ENCODE results near the gene EEF2K. TPM values are rescaled to one million over a fixed set of nuclear protein-coding genes. Genes with fewer than 3 reads are reported as not detected.

EEF2K gene
- total and polyA plus RNA-seq, 2 of the 13 experiments (the other 11 are each of a cell fraction or from before 2014, with no cell fraction given), result 22.0 to 23.8 TPM

DNA sequence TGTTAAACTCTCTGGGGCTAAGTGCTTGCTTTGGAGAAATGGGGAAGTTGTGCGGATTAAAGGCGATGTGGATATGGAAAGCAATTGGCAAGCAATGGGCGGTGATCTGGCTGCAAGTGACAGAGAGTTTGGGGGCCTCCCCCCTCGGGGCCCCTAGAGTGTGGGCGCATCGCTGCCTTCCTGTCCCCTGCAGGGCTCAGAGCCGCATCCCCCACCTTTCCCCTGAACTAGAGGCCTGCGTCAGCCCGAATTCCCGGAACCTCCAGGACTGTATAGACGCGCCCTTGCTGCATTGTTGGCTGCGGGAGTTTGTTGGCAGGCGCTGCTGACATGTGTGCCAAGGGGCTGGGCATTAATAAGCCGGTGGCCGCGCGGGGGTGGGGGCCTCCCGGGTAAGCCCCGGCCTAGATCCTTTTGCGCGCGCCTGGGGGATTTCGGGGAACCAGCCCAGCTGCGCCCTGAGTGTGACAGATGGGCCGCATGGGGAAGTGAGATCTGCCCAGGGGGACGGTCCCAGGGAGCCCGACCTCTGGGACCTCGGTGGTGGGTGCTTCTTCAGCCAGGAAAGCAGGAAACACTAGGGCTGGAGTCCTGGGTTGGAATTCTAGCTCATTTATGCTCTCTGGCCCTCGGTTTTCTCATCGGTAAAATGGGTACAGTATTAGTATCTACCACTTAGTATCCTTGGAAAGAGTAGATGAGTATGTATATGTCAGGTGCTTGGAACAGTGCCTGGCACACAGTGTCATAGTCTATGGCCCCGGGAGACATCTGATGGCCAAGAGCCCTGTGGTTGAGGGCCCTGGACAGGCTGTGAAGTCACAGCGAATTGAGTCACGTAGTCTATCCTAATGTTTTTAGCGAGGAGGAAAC is 1.0 kb downstream of the EEF2K start (continued):
- TF ChIP-seq SNAPC4 (CRISPR knock-in tag; IDR thresholded peaks at IDR 0.05) (0 out of 2 replicates have a peak, but pooled peaks have one; percentile 61), KDM5B (CRISPR knock-in tag; IDR thresholded peaks at IDR 0.05; ENCODE audit: borderline replicate concordance) (0 out of 2 replicates have a peak, but pooled peaks have one; percentile 2), ZNF274 (CRISPR knock-in tag; IDR thresholded peaks at IDR 0.05) (peak; percentile 18), BCL3 (CRISPR knock-in tag; IDR thresholded peaks at IDR 0.05) (0 out of 2 replicates have a peak, but pooled peaks have one; percentile 45), NFRKB (IDR thresholded peaks at IDR 0.05) (no peak), HIC2 (CRISPR knock-in tag; IDR thresholded peaks at IDR 0.05; ENCODE audit: low read depth) (peak; percentile 66; the same call in 1 of the 2 replicates), ZSCAN30 (CRISPR knock-in tag; IDR thresholded peaks at IDR 0.05) (no peak), ZNF749 (CRISPR knock-in tag; IDR thresholded peaks at IDR 0.05; ENCODE audit: borderline replicate concordance) (0 out of 2 replicates have a peak, but pooled peaks have one; percentile 32), GFI1 (CRISPR knock-in tag; IDR thresholded peaks at IDR 0.05; ENCODE audit: borderline replicate concordance) (no peak), TMF1 (CRISPR knock-in tag; IDR thresholded peaks at IDR 0.05; ENCODE audit: low read depth) (0 out of 2 replicates have a peak, but pooled peaks have one; percentile 22), ZNF441 (CRISPR knock-in tag; IDR thresholded peaks at IDR 0.05; ENCODE audit: borderline replicate concordance) (0 out of 2 replicates have a peak, but pooled peaks have one; percentile 31), YEATS4 (CRISPR knock-in tag; IDR thresholded peaks at IDR 0.05; ENCODE audit: borderline replicate concordance) (no peak)
- TF ChIP-seq, protein P1, sequence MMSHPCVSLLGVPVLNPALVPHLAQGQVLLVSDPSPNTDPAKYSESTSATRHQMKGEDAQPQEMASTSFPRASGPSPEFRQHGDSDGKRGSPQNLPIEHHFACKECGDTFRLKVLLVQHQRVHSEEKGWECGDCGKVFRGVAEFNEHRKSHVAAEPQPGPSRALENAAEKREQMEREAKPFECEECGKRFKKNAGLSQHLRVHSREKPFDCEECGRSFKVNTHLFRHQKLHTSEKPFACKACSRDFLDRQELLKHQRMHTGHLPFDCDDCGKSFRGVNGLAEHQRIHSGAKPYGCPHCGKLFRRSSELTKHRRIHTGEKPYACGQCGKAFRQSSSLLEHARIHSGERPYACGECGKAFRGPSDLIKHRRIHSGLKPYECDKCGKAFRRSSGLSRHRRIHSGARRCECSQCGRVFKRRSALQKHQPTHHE (CRISPR knock-in tag; IDR thresholded peaks at IDR 0.05; ENCODE audit: borderline replicate concordance), result 0 out of 2 replicates have a peak, but pooled peaks have one; percentile 83
- TF ChIP-seq, protein P2, sequence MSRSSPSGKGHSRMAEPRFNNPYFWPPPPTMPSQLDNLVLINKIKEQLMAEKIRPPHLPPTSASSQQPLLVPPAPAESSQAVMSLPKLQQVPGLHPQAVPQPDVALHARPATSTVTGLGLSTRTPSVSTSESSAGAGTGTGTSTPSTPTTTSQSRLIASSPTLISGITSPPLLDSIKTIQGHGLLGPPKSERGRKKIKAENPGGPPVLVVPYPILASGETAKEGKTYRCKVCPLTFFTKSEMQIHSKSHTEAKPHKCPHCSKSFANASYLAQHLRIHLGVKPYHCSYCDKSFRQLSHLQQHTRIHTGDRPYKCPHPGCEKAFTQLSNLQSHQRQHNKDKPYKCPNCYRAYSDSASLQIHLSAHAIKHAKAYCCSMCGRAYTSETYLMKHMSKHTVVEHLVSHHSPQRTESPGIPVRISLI (CRISPR knock-in tag; IDR thresholded peaks at IDR 0.05; ENCODE audit: borderline replicate concordance), result no peak
- TF ChIP-seq, protein P3, sequence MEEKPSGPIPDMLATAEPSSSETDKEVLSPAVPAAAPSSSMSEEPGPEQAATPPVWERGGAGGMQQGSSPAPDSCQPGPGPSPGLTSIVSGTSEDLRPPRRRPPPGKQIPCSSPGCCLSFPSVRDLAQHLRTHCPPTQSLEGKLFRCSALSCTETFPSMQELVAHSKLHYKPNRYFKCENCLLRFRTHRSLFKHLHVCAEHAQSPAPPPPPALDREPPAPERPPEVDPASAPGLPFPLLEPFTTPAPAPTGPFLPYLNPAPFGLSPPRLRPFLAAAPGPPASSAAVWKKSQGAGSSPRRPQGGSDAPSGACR (CRISPR knock-in tag; IDR thresholded peaks at IDR 0.05), result 0 out of 2 replicates have a peak, but pooled peaks have one; percentile 6

All from HepG2 (cell line).